CD4-positive, alpha-beta T cell treated with Interleukin-17A for 1 hour (primary cell): ENCODE data around the gene NOL12.
"Not testable (repeated sequence)": the region's sequence is repeated elsewhere in the genome, so short reads cannot be mapped to it uniquely, and the experiment has no call there.

Experiments
- DNase-seq: peaks from one replicate; pipeline ENCODE4 v3.0.0-alpha.2; 2020

Gene NOL12

DNA sequence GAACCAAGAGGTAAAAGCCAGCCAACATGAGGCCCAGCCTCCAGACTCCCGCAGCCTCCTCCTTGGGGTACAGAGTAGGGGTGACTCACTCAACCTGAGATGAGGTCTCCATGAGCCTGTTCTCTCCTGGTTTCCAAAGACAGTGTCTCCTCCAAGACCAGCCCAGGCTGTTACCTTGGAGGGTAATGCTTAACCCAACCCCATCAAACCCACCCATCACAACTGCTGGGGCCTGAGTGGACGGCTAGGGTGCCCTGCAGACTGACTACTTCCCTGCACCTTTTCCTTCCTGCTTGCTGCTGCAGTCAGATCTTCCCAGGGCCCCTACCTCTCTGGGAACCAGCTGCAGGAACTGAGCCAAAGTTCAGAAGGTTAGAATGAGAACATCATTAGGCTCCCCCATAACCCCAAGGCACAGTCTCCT lies 5.1 kb upstream of the NOL12 start:
- no peak for DNase-seq

- peak; percentile 82 for DNase-seq
Observed at GRCh38 chr22:37681556-37682049, 4.5 kb upstream of the NOL12 start.

DNA sequence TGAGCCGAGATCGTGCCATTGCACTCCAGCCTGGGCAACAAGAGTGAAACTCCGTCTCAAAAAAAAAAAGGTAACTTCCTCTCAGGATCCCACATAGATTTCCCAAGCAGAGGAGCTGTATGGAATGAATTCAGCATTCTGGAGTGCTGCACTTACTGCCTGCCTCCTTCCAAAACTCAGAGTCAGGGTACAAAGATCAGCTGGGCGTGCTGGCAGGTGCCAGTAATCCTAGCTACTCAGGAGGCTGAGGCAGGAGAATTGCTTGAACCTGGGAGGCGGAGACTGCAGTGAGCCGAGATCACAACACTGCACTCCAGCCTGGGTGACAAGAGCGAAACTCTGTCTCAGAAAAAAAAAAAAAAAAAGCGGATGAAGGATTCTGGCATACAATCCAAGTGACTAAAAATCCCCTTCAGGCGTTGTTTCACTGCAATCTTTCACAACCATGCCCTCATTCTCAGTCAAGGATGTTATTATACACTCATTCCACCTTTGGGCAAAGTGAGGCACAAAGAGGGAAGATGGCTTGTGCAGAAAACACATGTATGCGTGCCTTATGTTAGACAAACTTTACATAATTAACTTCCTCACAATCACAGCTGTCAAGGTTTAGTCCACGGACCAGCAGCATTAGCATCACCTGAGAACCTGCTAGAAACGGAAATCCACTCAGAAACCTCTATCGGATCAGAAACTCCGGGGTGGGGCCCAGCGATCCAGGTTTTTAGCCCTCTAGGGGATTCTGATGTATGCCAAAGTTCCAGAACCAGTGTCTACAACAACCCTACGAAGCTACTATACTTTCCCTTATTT lies 1.1 kb upstream of the NOL12 start:
- no peak for DNase-seq

DNA sequence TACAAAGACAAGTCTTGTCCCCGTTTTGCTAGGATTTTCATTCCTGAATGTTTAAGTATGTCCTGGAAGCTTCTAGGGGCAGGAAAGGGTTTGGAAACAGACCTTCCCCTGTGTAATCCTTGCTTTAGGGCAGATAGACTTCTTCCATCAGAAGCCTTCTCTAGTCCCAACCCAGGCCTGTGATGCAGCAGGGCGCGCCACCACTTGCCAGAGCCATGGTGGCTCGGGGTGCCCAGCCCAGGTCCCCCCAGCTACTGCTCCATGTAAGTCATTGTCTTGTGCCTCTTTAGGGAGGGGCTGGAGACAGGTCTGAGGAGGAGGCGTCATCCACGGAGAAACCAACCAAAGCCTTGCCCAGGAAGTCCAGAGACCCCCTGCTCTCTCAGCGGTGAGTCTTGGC lies 4.3 kb downstream of the NOL12 start:
- no peak for DNase-seq

DNA sequence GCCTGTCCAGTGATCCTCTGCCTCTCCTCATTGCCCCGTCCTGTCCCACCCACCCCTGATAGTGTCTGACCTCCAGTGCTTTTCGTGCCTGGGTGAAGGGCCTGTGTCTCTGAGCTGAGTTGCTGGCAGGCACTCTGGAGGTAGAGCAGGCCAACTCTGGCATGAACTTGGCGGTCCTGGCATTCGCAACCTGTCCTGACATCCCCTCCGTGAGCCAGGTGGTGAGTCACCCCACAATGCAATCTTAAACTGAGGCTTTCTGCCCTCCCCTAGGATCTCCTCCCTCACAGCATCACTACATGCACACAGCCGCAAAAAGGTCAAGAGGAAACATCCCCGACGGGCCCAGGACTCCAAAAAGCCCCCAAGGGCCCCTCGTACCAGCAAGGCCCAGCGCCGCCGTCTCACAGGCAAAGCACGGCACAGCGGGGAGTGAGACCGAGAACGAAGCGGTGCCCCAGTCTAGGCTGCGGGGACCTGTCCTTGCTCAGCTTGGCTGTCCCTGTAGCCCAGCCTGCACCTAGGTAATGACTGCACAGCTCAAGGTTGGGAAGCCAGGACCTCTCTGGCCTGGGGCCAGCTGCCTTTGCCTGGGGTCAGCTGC lies 4.9 kb downstream of the NOL12 start:
- DNase-seq, result no peak

GRCh38 chr22:37692627-37693285 lies 6.6 kb downstream of the NOL12 start:
- no peak for DNase-seq

- DNase-seq, result not testable (repeated sequence)
Observed at GRCh38 chr22:37694131-37694530, 8.0 kb downstream of the NOL12 start.

DNA sequence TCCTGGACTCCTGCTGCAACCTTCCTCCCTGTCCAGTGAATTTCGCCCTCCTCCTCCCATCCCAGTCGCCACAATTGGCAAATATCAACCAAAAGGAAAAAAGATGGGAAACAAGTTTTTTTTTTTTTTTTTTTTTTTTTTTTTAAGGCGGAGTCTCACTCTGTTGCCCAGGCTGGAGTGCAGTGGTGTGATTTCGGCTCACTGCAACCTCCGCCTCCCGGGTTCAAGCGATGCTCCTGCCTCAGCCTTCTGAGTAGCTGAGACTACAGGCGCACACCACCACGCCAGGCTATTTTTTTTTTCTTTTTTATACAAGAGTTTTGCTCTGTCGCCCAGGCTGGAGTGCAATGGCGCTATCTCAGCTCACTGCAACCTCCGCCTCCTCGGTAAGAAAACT lies 10.1 kb downstream of the NOL12 start:
- DNase-seq, result not testable (repeated sequence)

GRCh38 chr22:37696657-37697537 lies 10.8 kb downstream of the NOL12 start, which contains the start of gene TRIOBP:
TRIOBP (plus strand) TSS chr22:37697048; CDS start chr22:37701366, 4,318 bp downstream.
- peak; percentile 88 for DNase-seq

- no peak for DNase-seq
Observed at GRCh38 chr22:37697538-37697835, 11.3 kb downstream of the NOL12 start.

GRCh38 chr22:37701141-37701786 lies 15.1 kb downstream of the NOL12 start:
- no peak for DNase-seq

DNA sequence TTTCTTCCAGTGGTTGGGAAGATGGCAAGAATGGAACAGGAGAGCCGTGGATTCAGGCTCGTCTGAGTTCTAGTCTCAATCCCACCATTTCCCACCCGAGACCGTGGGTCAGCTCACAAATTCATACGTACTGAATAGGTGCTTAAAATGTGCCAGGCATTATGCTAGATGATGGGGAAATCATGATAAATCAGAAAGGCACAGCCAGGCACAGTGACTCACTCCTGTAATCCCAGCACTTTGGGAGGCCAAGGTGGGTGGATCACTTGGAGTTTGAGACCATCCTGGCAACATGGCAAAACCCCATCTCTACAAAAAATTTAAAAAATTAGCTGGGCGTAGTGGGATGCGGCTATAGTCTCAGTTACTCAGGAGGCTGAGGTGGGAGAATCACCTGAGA lies 17.8 kb downstream of the NOL12 start:
- DNase-seq, result no peak

- DNase-seq, result no peak
Observed at GRCh38 chr22:37704645-37705044, 18.5 kb downstream of the NOL12 start.

- no peak for DNase-seq
Observed at GRCh38 chr22:37705205-37705604, 19.1 kb downstream of the NOL12 start.

- DNase-seq, result no peak
Observed at GRCh38 chr22:37708580-37709444, 22.7 kb downstream of the NOL12 start.

GRCh38 chr22:37709445-37709765 lies 23.3 kb downstream of the NOL12 start:
- no peak for DNase-seq

GRCh38 chr22:37710675-37711074 lies 24.5 kb downstream of the NOL12 start:
- no peak for DNase-seq

GRCh38 chr22:37711490-37711889 lies 25.3 kb downstream of the NOL12 start:
- no peak for DNase-seq

GRCh38 chr22:37713761-37714160 lies 27.6 kb downstream of the NOL12 start:
- DNase-seq, result no peak

- DNase-seq, result no peak
Observed at GRCh38 chr22:37714634-37715033, 28.5 kb downstream of the NOL12 start.

DNA sequence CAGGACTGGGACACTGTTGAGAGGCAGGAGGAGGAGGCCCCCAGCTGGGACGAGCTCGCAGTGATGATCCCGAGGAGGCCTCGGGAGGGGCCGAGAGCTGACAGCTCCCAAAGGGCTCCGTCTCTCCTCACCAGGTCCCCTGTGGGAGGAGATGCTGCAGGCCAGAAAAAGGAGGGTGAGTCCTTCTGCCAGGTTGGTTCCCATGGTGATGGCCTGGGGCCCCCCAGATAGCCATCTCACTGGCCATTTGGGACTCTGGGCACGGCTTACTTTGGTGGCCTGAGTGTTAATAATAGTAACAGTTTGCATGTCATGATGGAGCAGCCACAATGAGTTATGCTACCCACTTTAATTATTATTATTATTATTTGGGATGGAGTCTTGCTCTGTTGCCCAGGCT lies 29.6 kb downstream of the NOL12 start:
- DNase-seq, result no peak

DNA sequence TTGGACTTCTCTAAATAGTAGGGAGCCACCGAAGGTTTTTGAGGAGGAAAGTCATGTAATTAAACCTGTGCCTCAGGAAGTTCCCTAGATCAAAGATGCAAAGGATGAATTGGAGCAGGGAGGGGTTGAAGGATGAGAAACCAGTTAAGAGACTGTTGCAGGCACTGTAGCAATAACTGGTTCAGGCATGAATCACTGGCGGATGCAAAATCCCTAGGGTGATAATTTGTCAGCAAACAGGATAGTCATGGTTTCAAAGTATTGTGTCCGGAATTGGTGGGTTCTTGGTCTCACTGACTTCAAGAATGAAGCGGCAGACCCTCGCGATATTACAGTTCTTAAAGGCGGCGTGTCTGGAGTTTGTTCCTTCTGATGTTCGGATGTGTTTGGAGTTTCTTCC lies 30.6 kb downstream of the NOL12 start:
- no peak for DNase-seq
